ENCODE data around the gene DNHD1.

DNA sequence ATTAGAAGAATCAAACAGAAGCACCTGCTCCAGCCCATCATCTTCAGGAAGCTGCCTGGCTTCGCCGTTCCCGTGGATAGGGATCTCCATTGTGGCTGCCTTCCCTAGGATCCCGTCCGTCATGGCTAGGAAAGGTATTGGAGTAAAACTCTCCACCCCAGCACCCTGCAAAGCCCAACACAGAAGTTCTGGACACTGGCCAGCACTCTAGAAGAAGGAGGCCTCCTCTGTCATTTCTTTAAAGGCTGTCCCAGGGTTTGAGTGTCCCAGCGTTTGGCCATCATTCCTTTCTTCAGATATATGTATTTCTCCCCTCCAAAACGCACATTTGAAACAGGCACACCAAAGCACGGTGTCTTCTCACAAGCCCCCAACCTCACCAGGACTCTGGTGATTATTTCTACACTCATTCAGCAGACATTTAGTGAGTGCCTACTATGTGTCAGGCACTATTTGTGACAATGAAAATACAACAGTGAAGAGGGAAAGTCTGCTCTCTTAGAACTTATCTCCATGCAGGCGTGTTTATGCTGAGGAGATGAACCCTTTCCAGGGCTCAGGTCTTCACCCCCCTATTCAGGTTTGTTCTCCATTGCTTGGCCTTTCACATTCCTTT, 16.7 kb upstream of the DNHD1 start:
- TF ChIP-seq, protein P1, sequence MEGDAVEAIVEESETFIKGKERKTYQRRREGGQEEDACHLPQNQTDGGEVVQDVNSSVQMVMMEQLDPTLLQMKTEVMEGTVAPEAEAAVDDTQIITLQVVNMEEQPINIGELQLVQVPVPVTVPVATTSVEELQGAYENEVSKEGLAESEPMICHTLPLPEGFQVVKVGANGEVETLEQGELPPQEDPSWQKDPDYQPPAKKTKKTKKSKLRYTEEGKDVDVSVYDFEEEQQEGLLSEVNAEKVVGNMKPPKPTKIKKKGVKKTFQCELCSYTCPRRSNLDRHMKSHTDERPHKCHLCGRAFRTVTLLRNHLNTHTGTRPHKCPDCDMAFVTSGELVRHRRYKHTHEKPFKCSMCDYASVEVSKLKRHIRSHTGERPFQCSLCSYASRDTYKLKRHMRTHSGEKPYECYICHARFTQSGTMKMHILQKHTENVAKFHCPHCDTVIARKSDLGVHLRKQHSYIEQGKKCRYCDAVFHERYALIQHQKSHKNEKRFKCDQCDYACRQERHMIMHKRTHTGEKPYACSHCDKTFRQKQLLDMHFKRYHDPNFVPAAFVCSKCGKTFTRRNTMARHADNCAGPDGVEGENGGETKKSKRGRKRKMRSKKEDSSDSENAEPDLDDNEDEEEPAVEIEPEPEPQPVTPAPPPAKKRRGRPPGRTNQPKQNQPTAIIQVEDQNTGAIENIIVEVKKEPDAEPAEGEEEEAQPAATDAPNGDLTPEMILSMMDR (IDR thresholded peaks at IDR 0.05) = no peak
- TF ChIP-seq POLR2AphosphoS5 (IDR thresholded peaks at IDR 0.05; ENCODE audit: low read depth, low read length) = no peak
- TF ChIP-seq TCF7L2 (IDR thresholded peaks at IDR 0.05; ENCODE audit: low read depth, low read length) = no peak
- TF ChIP-seq, protein P2, sequence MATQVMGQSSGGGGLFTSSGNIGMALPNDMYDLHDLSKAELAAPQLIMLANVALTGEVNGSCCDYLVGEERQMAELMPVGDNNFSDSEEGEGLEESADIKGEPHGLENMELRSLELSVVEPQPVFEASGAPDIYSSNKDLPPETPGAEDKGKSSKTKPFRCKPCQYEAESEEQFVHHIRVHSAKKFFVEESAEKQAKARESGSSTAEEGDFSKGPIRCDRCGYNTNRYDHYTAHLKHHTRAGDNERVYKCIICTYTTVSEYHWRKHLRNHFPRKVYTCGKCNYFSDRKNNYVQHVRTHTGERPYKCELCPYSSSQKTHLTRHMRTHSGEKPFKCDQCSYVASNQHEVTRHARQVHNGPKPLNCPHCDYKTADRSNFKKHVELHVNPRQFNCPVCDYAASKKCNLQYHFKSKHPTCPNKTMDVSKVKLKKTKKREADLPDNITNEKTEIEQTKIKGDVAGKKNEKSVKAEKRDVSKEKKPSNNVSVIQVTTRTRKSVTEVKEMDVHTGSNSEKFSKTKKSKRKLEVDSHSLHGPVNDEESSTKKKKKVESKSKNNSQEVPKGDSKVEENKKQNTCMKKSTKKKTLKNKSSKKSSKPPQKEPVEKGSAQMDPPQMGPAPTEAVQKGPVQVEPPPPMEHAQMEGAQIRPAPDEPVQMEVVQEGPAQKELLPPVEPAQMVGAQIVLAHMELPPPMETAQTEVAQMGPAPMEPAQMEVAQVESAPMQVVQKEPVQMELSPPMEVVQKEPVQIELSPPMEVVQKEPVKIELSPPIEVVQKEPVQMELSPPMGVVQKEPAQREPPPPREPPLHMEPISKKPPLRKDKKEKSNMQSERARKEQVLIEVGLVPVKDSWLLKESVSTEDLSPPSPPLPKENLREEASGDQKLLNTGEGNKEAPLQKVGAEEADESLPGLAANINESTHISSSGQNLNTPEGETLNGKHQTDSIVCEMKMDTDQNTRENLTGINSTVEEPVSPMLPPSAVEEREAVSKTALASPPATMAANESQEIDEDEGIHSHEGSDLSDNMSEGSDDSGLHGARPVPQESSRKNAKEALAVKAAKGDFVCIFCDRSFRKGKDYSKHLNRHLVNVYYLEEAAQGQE (IDR thresholded peaks at IDR 0.05; ENCODE audit: insufficient read depth in 1 of 2, low read depth in 2 of 2, low read length in 1 of 2) = no peak
- TF ChIP-seq SIN3A (IDR thresholded peaks at IDR 0.05; ENCODE audit: borderline replicate concordance, insufficient read depth, low read depth, low read length) = no peak

Data from Panc1 (cell line).